HG02973 (cell line): ENCODE results near the gene PLA2G4A.
A peak's percentile ranks its signal among the peaks of the same experiment; 100 is the strongest.
"Not testable (repeated sequence)": the region's sequence is repeated elsewhere in the genome, so short reads cannot be mapped to it uniquely, and the experiment has no call there.

ENCODE experiments used
- ATAC-seq: cut with Tn5 transposase; IDR thresholded peaks from one replicate; pipeline ENCODE4 v1.9.1; 2021; ENCODE audit warnings: moderate library complexity; ENCODE audit not compliant: unreplicated experiment

Gene PLA2G4A

DNA sequence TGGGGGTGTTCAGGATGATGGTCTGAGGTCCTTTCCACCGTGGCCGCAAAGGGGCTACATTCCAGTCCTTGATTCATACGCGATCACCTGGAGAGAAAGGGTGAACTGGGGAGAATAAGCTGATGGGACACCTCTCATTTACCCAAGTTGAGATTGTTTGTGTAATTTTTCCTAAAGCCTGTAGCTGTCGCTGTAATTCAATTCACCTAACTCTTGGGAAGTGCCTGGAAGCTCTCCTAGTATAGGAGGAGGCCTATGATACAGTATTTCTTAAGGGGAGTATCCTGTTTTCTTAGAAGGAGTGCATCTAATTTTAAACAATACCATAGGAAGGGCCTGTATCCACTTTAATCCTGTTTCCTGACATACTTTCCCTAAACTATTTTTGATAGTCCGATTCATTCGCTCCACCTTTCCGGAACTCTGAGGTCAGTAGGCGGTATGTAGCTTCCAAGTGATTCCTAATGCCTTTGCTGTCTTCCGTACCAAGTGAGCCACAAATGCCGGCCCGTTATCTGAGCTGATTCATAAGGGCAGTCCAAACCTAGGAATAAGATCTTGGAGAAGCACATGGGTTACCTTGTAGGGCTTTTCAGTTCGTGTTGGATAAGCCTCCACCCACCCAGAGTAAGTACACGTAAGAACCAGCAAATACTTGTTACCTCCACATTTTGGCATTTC is 88.5 kb downstream of the PLA2G4A start:
- not testable (repeated sequence) for ATAC-seq

DNA sequence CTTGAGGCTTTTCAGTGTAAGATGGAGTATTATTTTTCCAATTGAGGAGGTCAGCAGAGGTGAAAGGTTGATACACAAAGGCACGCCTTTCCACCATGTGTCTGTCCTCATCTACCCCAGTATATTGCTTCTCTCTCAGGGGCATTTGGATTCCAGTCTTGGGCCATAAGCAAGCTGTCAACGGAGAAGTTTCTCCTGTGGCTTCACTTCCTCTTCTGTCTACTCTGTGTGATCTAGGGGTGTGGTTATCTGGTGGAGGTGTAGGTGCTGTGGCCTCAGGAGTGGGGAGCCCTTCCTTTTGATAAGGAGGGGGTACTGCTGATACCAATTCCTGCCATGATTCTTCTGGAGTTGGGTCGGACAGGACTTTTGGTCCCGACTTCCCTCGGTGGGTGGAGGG is 92.6 kb downstream of the PLA2G4A start:
- peak; percentile 72 for ATAC-seq

DNA sequence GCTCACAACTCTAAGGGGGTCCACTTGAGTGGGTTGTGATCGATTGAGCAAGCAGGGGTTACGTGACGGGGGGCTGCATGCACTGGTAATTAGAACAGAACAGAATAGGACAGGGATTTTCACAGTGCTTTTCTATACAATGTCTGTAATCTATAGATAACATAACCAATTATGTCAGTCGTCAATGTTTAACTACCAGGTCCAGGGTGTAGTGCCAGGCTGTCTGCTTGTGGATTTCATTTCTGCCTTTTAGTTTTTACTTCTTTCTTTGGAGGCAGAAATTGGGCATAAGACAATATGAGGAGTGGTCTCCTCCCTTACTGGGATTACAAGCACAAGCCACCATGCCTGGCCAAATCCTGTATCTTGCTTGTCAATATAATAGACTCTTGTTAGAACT is 94.1 kb downstream of the PLA2G4A start:
- ATAC-seq, result not testable (repeated sequence)

DNA sequence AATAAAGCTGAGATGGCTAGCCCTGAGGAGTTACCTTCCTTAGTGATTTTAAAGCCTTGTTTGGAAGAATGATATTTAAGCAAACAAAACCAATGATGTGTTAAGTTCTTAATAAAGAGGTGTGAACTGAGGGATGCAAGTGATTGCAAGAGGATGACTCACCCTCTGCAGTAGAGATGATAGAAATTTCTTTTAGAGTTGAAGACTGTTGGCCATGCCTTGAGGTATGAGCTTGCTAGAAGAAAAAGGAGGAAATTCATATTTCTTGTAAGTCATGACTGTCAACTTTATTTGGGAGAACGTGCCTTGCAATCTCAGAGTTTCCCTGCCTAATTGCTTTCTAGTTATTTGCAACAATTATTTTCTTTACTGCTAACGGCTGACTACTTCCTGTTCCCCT is 94.7 kb downstream of the PLA2G4A start:
- no peak for ATAC-seq

DNA sequence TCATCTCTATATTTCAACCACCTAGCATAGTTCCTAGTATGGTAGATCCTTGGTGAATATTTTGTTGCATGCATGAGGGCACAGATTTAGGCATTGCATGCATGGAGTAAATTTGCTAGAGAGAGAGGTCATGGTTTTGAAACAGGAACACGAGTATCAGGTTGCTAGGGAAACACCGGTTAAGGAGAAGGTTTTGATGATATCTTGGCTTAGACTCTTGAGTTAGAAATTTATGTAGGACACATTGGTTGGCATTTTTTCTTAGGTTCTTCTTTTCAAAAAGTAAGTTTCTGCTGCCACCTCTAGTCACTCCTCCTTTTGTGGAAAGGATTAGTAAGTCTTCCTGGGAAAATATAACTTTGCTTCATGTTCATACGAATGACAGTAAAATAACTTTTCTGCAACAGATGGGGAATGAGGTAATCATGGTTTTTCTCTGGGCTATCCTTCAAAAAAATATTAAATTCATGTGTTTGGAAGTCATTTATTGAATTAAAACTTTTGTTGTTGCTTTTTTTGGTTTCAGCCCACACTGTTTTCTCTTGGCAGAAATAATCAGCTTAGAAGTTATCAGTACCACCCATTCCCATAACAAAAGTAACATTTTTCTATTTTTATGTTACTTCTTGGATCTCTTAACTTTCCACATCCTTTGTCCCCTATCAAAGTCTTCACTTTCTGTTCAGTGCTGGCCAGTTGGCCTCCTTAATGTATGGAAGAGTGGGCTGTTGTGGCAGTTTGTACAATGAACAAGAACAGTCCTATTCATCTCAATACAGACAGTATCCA is 97.3 kb downstream of the PLA2G4A start:
- no peak for ATAC-seq

DNA sequence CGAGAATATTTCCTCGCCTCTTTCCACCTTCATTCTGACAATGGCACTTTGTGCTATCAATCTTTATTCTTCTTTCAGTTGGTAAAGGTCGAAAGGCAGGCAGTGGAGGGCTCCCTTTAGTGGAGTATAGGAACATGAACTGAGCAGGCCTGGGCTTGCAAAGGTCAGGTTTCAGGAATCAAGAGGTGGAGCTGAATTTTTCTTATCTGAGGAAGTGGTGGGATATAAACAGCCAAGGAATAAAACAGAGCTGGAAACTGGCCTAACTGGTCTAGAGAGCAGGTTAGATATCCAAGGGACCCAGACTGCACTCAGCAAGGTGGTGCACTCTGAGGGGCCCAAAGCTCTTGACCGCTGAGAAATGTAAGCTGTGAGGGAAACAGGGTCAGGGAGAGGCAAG is 99.1 kb downstream of the PLA2G4A start:
- no peak for ATAC-seq

DNA sequence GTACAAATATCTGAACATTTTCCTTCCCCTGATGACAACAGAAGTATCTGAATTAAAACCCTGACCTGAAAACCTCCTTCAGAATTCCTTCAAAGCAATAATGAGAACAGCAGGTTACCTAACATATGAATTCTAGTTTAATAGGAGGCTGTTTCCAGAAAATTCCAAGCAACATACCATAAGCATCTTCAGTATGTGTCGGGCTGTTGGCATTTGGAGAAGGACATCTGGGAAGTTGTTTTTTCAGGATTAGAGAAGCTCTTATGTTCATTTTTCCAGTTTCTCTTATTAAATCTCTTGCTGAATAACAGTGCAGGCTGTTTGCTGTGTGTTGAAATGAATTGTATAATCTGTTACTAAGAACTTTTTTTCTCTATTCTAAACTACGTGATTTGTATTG is 101.5 kb downstream of the PLA2G4A start:
- no peak for ATAC-seq

DNA sequence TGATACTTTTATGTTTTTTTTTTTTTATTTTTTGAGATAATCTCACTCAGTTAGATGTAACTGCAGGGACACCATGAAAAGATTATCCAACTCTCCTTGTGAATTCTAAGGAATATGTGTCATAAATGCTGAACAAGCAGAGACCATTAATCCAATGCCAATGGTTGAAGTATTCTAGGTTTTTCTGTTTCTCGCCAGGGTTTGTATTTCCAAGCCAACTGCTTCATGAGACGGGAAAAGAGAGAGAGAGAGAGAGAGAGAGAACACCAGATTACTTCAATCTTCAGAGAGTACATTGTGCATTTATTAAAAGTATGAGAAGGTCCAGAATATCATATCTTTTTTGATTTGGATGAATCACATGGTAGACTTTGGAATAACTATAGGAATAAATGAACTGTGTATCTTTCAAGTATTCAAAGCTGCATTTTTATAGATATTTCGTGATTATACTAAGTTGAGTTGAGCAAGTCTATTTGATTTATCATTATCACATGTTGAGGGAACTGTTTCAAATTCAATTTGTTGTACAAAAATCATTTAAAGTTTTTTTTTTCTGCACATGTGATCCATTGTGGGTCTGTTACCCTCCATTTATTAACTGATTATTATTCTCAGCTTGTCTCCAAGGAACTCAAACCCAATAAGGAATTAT is 108.4 kb downstream of the PLA2G4A start:
- no peak for ATAC-seq

DNA sequence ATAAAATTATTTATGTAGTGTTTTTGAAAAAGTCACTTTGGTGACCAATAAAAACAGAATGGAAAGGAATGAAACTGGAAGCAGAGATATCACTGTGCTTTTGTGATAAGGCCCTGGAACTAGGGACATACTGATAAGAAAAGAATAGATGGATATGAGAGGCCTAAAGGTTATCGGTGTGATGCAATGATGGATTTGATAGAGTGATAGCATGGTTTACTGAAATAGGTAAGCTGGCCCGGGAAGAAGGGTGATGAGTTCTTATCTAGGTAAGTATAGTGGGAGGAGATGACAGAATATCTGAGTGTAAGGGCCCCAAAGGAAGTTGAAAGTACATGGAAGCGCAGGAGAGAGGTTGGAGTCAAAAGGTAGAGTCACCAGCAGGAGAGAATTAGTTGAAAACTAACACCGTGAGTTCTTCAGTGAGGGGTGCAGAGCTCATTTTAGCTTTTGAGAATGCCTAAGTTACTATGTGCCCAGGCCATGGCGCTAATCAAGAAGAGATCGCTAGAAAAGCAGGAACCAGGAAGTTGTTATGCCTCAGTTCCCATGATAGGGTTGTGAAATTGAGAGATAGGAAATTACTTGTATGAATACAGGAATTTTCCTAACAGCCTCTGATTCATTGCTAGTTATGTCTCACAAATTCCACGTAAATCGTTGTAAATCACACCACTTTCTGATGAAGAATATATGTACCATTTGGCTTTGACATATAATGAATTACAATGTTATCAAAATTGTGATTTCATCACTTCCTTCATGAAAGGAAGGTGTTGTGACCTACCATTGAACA is 115.3 kb downstream of the PLA2G4A start:
- no peak for ATAC-seq

DNA sequence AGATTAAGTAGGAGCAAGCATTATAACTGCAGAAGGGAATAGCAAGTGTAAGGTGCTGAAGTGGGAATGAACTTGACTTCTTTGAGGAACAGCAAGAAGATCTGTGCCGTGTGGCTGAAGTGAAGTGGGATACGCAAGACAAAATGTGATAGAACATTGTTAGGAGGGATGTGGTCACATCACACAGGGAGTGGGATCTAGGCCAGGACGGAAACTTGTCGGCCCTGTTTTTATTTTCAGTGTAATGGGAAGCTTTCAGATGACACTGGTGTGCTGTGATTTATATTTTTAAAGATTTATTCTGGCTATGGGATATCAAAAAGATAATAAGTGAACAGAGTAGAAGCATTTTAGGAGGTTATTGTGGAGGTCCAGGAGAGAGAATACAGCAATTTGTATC is 116.4 kb downstream of the PLA2G4A start:
- ATAC-seq, result no peak

DNA sequence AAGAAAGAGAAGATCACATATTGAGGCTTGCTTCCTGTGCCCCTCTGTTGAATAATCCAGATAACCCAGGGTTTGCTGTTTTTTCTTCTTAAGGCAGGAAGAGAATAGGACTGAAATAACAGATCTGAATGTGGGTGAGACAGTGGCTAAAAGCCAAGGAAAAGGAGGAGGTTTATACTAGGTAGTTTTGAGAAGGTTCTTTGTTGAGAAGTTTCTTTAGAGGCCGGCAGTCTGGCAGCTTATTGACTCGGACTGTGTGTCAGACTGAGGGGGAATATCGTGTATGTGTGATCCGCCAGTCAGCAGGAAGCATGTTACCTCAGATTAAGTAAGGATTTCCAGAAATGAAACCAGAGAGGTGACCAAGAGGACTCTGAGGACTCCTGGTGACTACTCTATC is 119.8 kb downstream of the PLA2G4A start:
- ATAC-seq, result no peak

DNA sequence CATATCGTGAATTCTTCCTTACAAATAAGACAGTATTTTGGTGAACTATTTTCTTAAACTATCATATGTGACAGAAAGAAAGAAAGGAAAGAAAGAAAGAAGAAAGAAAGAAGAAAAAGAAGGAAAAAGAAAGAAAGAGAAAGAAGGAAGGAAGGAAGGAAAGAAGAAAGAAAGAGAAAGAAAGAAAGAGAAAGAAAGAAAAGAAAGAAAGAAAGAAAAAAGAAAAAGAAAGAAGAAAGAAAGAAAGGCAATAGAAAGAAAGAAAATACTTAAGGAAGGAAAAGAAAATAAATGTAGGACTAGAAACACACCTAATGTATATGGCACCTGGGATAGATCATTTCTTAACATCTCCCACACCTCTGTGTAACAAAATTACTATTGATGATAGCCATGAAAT is 120.4 kb downstream of the PLA2G4A start:
- ATAC-seq, result no peak

DNA sequence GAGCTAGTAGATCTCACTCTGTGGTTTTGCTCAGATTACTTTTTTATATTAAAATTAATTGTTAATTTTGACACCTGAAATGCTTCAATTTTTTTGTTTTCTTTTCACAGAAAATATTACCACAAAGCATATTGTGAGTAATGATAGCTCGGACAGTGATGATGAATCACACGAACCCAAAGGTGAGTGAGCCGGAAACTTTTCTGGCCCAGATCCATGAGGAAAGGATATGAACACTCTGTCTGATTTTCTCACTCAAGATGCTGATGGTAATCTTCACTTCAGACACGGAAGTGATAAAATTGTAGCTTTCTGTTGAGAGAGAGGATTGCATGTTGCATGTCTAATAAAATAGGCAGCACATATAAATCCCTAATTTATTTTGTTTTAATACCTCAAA is 121.8 kb downstream of the PLA2G4A start:
- no peak for ATAC-seq

DNA sequence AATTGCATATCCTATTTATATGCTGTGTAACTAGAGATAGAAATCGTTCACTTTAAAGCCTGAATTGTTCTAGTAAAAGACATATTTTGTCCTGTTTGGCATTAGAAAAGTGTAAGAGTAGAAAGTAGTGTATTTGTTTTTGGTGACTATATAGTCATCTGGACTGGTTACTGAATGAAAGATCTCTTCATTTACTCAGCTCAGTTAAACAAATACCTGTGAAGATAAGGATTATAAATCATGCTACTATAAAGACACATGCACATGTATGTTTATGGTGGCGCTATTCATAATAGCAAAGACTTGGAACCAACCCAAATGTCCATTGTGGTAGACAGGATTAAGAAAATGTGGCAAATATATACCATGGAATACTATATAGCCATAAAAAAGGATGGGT is 125.1 kb downstream of the PLA2G4A start:
- no peak for ATAC-seq

DNA sequence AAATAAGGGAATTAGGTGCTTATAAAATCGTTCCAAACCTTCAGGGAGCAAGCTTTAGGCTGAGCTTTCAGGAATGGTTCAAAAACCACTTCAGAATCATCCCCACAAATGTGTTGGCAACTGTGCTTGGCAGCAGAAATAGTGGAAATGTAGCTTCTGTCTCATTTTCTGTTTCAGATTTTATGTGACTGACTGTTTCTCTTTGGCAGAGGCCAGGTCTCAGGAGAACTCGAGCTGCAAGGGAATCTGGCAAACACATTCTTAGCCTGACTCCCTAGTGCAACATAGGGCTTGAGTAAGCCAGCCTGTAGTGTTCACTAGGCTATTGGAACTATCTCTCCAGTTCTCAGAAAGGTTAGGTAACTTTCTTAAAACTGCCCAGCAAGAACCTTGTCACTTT is 128.6 kb downstream of the PLA2G4A start:
- no peak for ATAC-seq

DNA sequence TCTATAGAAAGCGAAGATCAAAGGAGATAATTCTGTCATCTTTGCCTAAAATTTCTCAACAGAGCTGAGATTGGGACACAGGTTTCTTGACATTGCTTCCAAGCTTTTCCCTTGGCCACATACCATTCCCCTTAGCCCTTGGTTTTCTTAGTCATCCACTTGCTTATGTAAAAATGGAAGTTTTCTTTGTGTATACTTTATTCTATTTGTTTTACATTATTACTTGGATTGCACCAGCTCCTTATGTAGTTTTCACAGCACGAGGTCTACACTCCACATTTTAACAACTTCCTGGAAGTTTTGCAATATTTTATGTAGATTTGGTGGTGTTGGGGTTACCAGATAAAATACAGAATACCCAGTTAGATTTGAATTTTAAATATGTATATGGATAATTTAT is 129.8 kb downstream of the PLA2G4A start:
- no peak for ATAC-seq

DNA sequence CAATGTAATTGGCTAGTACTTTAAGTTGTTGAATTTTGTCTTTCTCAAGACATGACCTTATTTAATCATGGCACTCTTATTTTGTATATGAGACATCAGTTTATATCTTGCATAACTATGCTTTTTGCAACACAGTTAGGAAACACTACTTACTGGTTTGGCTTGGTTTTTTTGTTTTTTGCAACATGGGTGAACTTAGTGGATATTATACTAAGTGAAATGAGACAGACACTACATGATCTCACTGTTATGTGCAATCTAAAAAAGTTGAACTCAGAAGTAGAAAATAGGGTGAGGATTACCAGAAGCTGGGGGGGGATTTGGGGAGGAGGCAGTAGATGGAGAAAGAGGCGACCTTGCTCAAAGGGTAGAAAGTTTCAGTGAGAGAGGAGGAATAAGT is 132.1 kb downstream of the PLA2G4A start:
- ATAC-seq, result no peak

DNA sequence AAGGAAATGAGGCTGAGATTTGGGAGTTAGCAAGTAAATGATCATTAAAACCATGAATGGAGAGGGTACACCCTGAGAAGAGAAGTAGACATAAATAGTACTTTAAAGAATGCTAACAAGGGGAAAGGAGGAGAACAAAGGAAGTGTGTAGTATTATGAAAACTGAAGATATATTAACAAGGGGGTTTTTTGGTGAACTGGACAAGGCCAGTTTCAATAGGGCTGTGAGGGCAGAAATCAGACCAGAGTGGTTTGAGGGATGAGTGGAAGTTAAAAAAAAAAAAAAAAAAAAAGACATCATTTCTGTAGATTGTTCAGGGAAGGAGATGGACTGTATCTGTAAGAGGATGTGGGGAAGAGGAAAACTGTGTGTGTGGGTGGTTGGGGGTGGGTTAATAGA is 137.1 kb downstream of the PLA2G4A start:
- no peak for ATAC-seq

DNA sequence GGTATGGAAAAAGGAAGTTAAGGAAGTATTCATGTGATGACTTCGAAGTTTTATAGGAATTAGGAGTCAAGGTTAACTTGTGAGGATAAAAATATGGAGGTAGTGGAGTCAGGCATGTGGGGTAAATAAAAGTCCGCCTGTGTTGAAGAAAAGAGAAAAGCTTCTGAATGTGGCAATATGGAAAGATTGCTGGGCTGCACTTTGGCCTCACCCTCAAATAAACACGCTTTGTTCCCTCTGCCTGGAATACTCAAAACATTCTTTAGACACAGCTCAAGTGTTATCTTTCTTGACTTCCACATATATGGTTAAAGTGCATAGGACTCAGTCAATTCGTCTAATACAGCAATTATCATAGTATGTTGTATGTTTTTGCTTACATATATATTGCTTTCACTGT is 137.7 kb downstream of the PLA2G4A start:
- ATAC-seq, result no peak

DNA sequence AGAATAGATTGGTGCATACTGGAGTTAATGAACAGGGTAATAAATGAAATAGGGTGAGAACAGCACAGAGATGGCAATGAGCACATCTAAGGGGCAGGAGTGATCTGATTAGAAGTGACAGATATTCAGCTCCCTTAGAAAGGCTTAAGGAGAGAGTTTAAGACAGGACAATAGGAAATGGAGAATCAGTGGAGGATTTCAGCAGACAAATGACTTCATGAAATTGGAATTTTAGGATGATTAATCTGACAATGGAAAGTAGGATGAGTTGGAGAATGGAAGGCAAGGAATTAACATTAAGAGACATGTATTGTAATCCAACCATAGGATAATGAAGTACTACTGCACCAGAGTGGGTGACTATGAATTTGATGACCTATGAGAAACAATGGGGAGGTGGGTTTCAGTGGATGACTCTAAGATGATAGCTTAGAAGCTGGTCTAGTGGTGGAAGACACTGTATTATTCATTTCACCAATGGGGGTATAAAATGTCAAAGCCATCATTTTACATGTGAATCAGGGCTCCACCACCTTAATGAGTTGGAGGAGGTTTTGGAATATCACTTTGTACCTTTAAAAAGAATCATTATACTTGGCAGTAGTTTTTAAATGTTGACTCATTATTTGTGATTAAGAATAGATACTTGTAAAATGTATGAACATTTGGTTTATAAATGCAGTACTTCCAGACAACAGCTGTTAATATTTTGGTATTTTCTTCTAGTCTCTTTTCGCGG is 139.1 kb downstream of the PLA2G4A start:
- ATAC-seq, result no peak

DNA sequence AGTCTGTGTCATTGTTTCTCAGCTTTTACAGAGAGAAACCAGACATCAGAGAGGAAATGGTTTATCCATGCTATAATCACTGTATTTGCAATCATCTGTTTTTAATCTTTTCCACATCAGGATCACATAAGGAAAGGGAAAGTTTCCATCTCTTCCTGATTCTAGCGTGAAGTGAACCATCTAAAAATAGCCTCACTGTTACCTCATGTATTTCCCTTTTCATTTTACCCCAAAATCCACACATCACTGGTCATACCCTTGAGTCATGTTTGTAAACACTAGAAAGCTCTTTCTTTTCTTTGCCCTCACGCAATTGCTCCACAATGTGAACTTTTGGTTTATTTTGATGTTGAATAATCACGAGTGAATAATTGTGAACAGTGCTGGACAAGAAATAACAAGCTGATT is 146.0 kb downstream of the PLA2G4A start:
- ATAC-seq, result no peak
